Ovary (tissue), 3 donors: ENCODE data around the gene LCE2A.

Experiments used
- POLR2A ChIP-seq: fragments of 450-650 bp; IDR thresholded peaks from one replicate; pipeline ENCODE4 v1.6.1; 2017; ENCODE audit warnings: antibody characterized with exemption, mild to moderate bottlenecking, moderate library complexity
- TF ChIP-seq, protein P1 (sequence below), 3 donors: fragments of 450-650 bp in 2 of 3; fragments of 200-600 bp in 1 of 3; IDR thresholded peaks; one replicate each; pipeline versions ENCODE4 v1.5.1 to v1.8.0; 2016 to 2022; ENCODE audit warnings: antibody characterized with exemption in 3 of 3, mild to moderate bottlenecking in 1 of 3
- donor health status: DM: no; HTN: no; CAD: no.

DNA sequence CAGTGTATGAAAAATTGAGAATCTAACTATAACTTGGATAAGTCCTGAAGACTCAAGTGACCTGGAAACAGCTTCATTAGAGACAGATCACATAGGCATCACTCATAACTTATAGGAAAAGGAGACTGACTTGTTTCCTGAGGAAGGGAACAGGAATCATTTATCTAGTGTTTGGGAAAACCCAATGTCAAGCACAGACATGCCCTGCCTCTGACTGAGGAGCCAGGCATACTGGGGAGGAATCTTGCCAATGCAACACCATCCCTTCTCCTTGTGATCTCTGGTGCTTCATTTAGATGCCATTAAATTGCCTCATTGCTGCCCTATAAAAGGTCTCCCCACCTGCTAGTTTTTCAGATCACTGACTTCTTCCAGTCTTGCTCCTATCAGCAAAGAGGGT is 20.1 kb downstream of the LCE2A start:
- TF ChIP-seq, protein P1, sequence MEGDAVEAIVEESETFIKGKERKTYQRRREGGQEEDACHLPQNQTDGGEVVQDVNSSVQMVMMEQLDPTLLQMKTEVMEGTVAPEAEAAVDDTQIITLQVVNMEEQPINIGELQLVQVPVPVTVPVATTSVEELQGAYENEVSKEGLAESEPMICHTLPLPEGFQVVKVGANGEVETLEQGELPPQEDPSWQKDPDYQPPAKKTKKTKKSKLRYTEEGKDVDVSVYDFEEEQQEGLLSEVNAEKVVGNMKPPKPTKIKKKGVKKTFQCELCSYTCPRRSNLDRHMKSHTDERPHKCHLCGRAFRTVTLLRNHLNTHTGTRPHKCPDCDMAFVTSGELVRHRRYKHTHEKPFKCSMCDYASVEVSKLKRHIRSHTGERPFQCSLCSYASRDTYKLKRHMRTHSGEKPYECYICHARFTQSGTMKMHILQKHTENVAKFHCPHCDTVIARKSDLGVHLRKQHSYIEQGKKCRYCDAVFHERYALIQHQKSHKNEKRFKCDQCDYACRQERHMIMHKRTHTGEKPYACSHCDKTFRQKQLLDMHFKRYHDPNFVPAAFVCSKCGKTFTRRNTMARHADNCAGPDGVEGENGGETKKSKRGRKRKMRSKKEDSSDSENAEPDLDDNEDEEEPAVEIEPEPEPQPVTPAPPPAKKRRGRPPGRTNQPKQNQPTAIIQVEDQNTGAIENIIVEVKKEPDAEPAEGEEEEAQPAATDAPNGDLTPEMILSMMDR (IDR thresholded peaks at IDR 0.05): no peak
- no peak for TF ChIP-seq POLR2A
